Heart left ventricle (tissue), 13 donors: ENCODE results near the gene CC2D2B.

Experiments used
- POLR2A ChIP-seq, 2 donors: fragments of 450-650 bp; IDR thresholded peaks; one replicate each; pipeline ENCODE4 v1.6.1; 2017; ENCODE audit warnings: antibody characterized with exemption in 2 of 2, mild to moderate bottlenecking in 2 of 2, moderate library complexity in 2 of 2
- TF ChIP-seq, protein P1 (sequence below), 12 donors: fragments of 200-600 bp; sonication (generic) in 4 of 12; IDR thresholded peaks; one replicate each; pipeline versions ENCODE4 v1.5.0 to v1.8.0; 2018 to 2022; ENCODE audit warnings: antibody characterized with exemption in 12 of 12, mild to moderate bottlenecking in 5 of 12
- donor health status: ischemic (EF 13 %, LVEDD 7.1; RV severe dilation, severe dysfunction).
- donor health status: DM: no; HTN: yes; CAD: no.
- donor health status: DM: no; HTN: no; CAD: no.
- donor health status: ischemic (EF 25% LVEDD 6.9; RV normal size, moderate dysfunction).
- donor health status: ischemic (EF 25% LVEDD 5.7; RV mildly dilated, moderate dysfunction).
- donor health status: ischemic (EF 35%, LVEDD 5.7; RV mildly dilated, moderate dysfunction).
- donor health status: nonischemic (EF 11% LVEDD 7.7; RV severe dilation, severe dysfunction).
- donor health status: DM: yes; HTN: yes; CAD: no.
- donor health status: PGD.
- donor health status: ischemic (EF 29% LVEDD 5.4; RV normal size, mild dysfunction).
- donor health status: nonischemic (EF 23%, LVEDD 6.1; RV moderate dilation, normal function).

DNA sequence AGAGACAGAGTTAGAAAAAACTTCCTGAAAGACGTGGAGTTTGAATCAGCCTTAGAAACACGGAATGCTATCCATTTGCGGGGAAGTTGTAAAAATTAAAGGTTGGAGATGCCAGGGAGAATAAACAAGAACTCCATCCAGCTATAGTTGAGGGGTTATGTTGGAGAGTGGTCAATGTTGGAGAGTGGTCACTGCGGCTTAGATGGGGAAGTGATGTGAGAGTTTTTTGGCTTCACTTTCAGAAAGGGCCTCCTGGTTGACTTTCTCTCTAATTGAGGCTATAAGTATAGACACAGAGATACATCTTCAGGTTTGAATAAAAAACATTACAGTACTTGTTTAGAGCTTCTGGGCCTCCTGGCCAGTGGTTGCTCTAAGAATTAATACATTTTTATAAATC, 675 bp downstream of the CC2D2B start:
- TF ChIP-seq, protein P1, sequence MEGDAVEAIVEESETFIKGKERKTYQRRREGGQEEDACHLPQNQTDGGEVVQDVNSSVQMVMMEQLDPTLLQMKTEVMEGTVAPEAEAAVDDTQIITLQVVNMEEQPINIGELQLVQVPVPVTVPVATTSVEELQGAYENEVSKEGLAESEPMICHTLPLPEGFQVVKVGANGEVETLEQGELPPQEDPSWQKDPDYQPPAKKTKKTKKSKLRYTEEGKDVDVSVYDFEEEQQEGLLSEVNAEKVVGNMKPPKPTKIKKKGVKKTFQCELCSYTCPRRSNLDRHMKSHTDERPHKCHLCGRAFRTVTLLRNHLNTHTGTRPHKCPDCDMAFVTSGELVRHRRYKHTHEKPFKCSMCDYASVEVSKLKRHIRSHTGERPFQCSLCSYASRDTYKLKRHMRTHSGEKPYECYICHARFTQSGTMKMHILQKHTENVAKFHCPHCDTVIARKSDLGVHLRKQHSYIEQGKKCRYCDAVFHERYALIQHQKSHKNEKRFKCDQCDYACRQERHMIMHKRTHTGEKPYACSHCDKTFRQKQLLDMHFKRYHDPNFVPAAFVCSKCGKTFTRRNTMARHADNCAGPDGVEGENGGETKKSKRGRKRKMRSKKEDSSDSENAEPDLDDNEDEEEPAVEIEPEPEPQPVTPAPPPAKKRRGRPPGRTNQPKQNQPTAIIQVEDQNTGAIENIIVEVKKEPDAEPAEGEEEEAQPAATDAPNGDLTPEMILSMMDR (IDR thresholded peaks at IDR 0.05), result no peak
- TF ChIP-seq POLR2A (IDR thresholded peaks at IDR 0.05), result no peak
